HG02981 (cell line): ENCODE results near the gene IRX6.

ENCODE experiments used
- ATAC-seq: cut with Tn5 transposase; IDR thresholded peaks from one replicate; pipeline ENCODE4 v1.9.1; 2021; ENCODE audit warnings: mild to moderate bottlenecking, moderate library complexity; ENCODE audit not compliant: unreplicated experiment

IRX6 gene

DNA sequence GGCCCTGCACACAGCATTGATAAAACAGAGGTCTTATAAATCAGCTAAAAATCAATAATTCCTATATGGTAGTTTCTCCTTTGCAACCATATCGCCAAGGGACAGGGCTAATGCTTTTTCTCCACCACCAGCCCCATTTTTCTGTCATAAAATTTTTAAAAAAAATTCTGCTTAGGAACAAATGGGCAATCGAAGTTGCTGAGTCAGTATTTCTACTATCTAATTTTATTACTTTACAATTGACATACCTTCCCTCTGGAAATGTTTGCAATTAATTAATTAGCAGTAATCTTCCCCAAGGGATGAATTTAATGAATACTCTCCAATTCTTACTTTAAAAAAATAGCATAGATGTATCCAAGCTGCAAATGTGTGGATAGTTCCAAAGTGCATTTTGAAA lies 1.7 kb upstream of the IRX6 start:
- ATAC-seq, result no peak

- no peak for ATAC-seq
Measured at GRCh38 chr16:55324285-55325079, 479 bp downstream of the IRX6 start.

DNA sequence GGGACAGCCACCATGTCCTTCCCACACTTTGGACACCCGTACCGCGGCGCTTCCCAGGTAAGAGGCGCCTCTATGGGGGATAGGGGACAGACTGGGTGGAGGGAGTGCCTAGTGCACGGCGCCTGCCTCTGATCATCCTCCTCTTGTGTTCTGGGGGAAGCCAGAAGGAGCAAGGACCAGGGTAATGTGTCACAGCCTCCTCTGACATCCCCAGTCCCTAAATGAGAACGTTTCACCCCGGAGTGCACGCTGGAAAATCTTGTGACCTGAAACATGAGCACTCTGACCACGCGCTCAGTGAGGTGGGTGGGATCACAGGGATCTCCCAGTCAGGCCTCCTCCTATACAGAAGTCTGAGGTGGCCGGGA lies 1.1 kb downstream of the IRX6 start:
- ATAC-seq, result no peak

DNA sequence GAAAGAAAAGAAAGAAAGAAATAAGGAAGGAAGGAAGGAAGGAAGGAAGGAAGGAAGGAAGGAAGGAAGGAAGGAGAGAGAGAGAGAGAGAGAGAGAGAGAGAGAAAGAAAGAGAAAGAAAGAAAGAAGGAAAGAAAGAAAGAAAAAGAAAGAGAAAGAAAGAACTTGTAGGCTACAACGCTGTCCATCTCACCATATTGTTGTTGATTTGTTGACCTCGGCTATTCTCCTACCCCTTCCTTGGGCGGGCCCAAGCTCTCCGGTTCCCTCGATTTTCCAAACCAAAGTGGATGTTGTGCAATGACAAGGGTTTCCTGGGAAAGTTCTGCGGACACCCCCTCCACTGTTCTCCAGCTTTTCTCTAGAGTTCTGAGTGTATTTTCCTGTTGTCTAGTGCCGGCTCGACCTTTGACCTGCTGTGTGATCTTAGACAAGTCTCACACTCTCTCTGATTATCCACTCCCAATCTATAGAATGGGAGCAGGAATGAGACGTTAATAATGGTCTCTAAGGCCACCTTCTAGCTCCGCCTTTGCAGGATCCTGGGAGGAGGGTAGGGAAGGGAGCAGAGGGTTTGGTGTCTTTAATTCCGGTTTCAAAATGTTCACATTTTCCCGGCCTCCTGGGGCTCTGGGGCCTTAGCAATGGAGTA lies 1.6 kb downstream of the IRX6 start:
- no peak for ATAC-seq

GRCh38 chr16:55326261-55327092 lies 2.5 kb downstream of the IRX6 start:
- ATAC-seq, result no peak

GRCh38 chr16:55328611-55329569 lies 4.9 kb downstream of the IRX6 start:
- no peak for ATAC-seq

DNA sequence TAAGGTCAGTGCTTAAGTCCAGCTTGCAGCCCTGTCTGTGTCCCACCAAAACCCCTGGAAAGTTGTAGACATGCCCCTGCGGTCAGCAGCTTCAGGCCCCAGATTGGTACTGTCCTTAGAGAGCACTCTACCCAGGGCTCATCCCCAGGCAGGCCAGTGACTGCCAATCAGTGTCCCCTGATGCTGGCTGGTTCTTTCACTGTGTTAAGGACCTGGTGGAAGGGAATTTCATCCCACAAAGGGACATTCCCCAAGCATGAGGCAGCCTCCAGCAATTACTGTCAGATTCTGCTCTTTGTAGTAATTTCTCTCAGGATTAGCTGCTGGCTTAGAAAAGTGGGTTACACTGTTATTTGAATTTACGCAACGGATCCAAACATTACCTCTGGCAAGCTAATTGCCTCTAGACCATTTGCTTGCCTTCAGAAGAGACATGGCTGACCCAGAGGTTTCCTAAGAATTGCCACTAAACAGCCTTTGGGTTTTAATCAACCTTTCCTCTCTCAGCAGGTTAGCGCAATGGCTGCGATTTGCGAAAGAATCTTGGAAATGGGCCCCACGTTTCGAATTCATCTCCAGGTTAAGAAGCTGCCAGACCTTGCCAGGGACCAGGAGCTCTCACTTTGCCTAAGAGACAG lies 5.9 kb downstream of the IRX6 start:
- no peak for ATAC-seq

DNA sequence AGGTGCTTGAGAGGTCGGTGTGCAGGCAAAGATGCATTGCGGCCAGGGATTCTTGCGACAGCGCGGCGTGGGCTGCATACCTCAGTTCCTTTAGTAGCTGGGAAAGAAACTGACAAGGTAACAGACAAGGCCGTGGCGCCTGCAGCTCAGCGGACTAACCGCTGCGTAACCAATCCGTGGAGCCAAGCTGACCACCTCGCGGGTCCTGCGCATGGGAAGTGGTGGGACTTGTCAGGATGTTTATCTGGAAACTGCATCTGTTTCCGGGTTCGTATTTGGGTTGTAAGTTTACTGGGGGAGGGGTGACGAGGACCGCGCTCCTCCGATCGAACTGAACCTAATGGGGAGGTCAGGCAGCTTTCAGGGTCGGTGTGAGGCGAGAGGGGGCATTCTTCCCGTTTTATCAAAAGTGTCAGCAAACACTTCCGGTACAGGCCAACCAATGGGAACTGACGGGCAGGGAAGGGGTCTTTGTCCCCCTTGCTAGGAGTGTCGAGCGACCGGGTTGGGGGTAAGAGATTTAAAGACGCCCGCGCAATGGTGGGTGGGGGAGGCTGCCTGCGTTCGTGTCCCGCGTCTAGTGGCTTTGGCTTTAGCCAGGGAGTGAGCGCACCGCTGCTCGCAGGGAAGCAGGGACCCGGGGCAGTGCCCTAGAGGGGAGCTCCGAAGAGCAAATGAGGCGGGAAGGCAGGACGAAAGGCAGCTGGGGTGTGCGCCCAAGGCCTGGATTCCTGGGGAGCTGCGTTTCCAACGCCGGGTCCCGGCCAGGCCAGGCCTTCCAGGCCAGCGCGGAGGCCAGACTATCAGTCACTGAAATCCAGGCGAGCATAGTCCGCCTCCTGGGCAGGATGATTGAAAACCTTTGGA lies 7.0 kb downstream of the IRX6 start:
- ATAC-seq, result no peak

- ATAC-seq, result no peak
Measured at GRCh38 chr16:55331648-55332185, 7.7 kb downstream of the IRX6 start.

GRCh38 chr16:55333684-55334083 lies 9.7 kb downstream of the IRX6 start:
- ATAC-seq, result no peak

DNA sequence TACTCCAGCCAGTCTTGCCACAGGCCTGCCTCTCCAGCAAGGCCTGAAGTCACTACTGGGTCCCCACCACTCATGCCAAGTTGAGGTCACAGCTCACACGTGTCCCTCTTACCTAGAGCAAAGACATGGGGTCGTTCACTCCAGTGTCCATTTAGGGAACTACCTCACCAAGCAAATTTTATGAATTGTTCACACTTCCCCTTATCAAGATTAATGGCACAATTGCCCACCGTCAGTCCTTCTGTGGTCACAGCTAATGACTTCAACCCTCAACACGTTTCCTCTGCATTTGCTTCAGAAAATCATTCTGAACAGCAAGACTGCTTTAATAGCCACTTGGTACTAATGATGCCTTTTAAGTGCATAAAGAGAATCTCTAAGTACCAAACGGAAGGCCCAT lies 14.6 kb downstream of the IRX6 start:
- no peak for ATAC-seq

- ATAC-seq, result no peak
Measured at GRCh38 chr16:55340445-55340844, 16.4 kb downstream of the IRX6 start.

DNA sequence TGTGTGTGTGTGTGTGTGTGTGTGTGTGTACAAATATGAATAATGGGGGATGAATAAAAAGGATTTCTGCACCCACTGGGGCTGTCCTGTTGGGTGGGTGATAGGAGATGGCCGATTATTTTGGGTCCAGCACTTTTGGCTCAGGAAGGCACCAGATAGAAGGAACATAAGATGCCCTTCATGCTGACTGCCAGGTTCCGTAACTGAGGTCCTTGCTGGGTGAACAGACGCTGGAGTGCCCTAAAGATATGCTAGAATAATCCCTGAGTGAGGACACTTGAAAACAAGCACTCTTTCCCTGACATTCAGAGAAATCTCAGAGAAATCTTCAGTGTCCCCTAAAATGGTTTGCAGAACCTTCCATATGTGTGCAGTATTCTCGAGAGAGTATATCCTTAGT lies 17.7 kb downstream of the IRX6 start:
- no peak for ATAC-seq

- no peak for ATAC-seq
Measured at GRCh38 chr16:55346475-55346874, 22.5 kb downstream of the IRX6 start.

GRCh38 chr16:55349867-55350266 lies 25.9 kb downstream of the IRX6 start:
- no peak for ATAC-seq

- no peak for ATAC-seq
Measured at GRCh38 chr16:55350984-55351383, 27.0 kb downstream of the IRX6 start.

- no peak for ATAC-seq
Measured at GRCh38 chr16:55351936-55352335, 27.9 kb downstream of the IRX6 start.

- ATAC-seq, result no peak
Measured at GRCh38 chr16:55357241-55357640, 33.2 kb downstream of the IRX6 start.

DNA sequence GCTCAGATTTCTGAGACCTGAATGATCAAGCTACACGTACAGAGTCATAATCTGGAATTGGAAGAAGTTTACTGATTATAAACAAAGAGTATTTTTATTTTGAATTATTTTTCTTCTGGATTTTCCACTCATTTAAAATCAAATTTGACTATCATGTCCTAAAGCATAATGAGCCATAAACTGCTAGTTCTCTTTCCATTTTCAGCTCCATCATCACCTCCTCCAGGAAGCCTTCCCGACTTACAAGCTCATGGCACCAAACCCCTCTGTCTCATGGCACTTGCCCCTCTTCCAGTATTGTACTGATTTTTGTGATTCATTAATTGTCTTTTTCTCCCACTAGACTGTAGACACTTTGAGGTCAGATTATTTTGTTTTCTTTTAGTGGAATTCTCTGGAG lies 35.9 kb downstream of the IRX6 start:
- ATAC-seq, result no peak
